Measurements from ENCODE around the gene CCDC88C.
"Not testable (repeated sequence)": the region's sequence is repeated elsewhere in the genome, so short reads cannot be mapped to it uniquely, and the experiment has no call there.

Gene CCDC88C

GRCh38 chr14:91261986-91262549 is 155.6 kb downstream of the CCDC88C start:
- DNase-seq = no peak

GRCh38 chr14:91261115-91261514 is 156.5 kb downstream of the CCDC88C start:
- no peak for DNase-seq

GRCh38 chr14:91258876-91259275 is 158.7 kb downstream of the CCDC88C start:
- no peak for DNase-seq

- no peak for DNase-seq
Measured at GRCh38 chr14:91258011-91258618, 159.5 kb downstream of the CCDC88C start.

GRCh38 chr14:91257328-91258010 is 160.2 kb downstream of the CCDC88C start:
- no peak for DNase-seq

GRCh38 chr14:91256661-91257060 is 161.0 kb downstream of the CCDC88C start:
- DNase-seq = no peak

GRCh38 chr14:91255026-91255695 is 162.5 kb downstream of the CCDC88C start:
- DNase-seq = no peak

- DNase-seq = no peak
Measured at GRCh38 chr14:91254461-91254860, 163.2 kb downstream of the CCDC88C start.

- no peak for DNase-seq
Measured at GRCh38 chr14:91253795-91254323, 163.8 kb downstream of the CCDC88C start.

GRCh38 chr14:91252871-91253794 is 164.5 kb downstream of the CCDC88C start:
- peak; percentile 55 for DNase-seq

- no peak for DNase-seq
Measured at GRCh38 chr14:91250912-91251311, 166.7 kb downstream of the CCDC88C start.

GRCh38 chr14:91249841-91250616 is 167.6 kb downstream of the CCDC88C start:
- DNase-seq = no peak

- no peak for DNase-seq
Measured at GRCh38 chr14:91246051-91246852, 171.4 kb downstream of the CCDC88C start.

GRCh38 chr14:91245616-91246015 is 172.0 kb downstream of the CCDC88C start:
- not testable (repeated sequence) for DNase-seq

- no peak for DNase-seq
Measured at GRCh38 chr14:91245029-91245428, 172.6 kb downstream of the CCDC88C start.

- DNase-seq = peak; percentile 73
Measured at GRCh38 chr14:91244501-91244901, 173.1 kb downstream of the CCDC88C start, which contains the start of gene GPR68. GPR68 (minus strand) TSS chr14:91244704; CDS start chr14:91235050, 9,654 bp downstream.

GRCh38 chr14:91243074-91243471 is 174.5 kb downstream of the CCDC88C start:
- DNase-seq = no peak

GRCh38 chr14:91242635-91243034 is 175.0 kb downstream of the CCDC88C start:
- DNase-seq = no peak

- DNase-seq = no peak
Measured at GRCh38 chr14:91241863-91242262, 175.8 kb downstream of the CCDC88C start.

GRCh38 chr14:91238661-91239060 is 179.0 kb downstream of the CCDC88C start:
- DNase-seq = no peak

- no peak for DNase-seq
Measured at GRCh38 chr14:91238085-91238484, 179.5 kb downstream of the CCDC88C start.
